Activated T-cell treated with anti-CD3 and anti-CD28 coated beads for 48 hours (primary cell): ENCODE data around the gene MBNL1.
"Not testable (repeated sequence)": the region's sequence is repeated elsewhere in the genome, so short reads cannot be mapped to it uniquely, and the experiment has no call there.

ENCODE experiments used
- DNase-seq: peaks from one replicate; pipeline ENCODE4 v3.0.0-alpha.2; 2020; ENCODE audit warnings: low read depth

Gene MBNL1

GRCh38 chr3:152350139-152350538, 81.4 kb downstream of the MBNL1 start:
- DNase-seq = no peak

- no peak for DNase-seq
Observed at GRCh38 chr3:152350776-152351175, 82.0 kb downstream of the MBNL1 start.

GRCh38 chr3:152352554-152352953, 83.8 kb downstream of the MBNL1 start:
- no peak for DNase-seq

GRCh38 chr3:152353578-152353977, 84.8 kb downstream of the MBNL1 start:
- no peak for DNase-seq

- no peak for DNase-seq
Observed at GRCh38 chr3:152355744-152356665, 87.3 kb downstream of the MBNL1 start.

- DNase-seq = no peak
Observed at GRCh38 chr3:152356870-152357276, 88.1 kb downstream of the MBNL1 start.

GRCh38 chr3:152357587-152357986, 88.9 kb downstream of the MBNL1 start:
- DNase-seq = no peak

- DNase-seq = no peak
Observed at GRCh38 chr3:152359385-152360248, 90.9 kb downstream of the MBNL1 start.

- DNase-seq = no peak
Observed at GRCh38 chr3:152360302-152360701, 91.6 kb downstream of the MBNL1 start.

GRCh38 chr3:152360966-152361365, 92.2 kb downstream of the MBNL1 start:
- DNase-seq = no peak

GRCh38 chr3:152362086-152362485, 93.4 kb downstream of the MBNL1 start:
- no peak for DNase-seq

GRCh38 chr3:152364237-152364636, 95.5 kb downstream of the MBNL1 start:
- no peak for DNase-seq

- no peak for DNase-seq
Observed at GRCh38 chr3:152365126-152365525, 96.4 kb downstream of the MBNL1 start.

GRCh38 chr3:152365766-152366593, 97.3 kb downstream of the MBNL1 start:
- no peak for DNase-seq

- not testable (repeated sequence) for DNase-seq
Observed at GRCh38 chr3:152367192-152367591, 98.5 kb downstream of the MBNL1 start.

GRCh38 chr3:152372633-152373032, 103.9 kb downstream of the MBNL1 start:
- not testable (repeated sequence) for DNase-seq

- no peak for DNase-seq
Observed at GRCh38 chr3:152373379-152373778, 104.7 kb downstream of the MBNL1 start.

- no peak for DNase-seq
Observed at GRCh38 chr3:152374262-152374990, 105.7 kb downstream of the MBNL1 start.

GRCh38 chr3:152375546-152375945, 106.8 kb downstream of the MBNL1 start:
- no peak for DNase-seq

- no peak for DNase-seq
Observed at GRCh38 chr3:152376351-152377183, 107.8 kb downstream of the MBNL1 start.
